Activated T-helper 17 cell treated with anti-CD3 and anti-CD28 coated beads, Interleukin-2, amount 50 U/mL, for 72 hours (primary cell): ENCODE measurements around the gene CDC25A. TPM values are rescaled to one million over a fixed set of nuclear protein-coding genes. Genes with fewer than 3 reads are reported as not detected.
"Not testable (repeated sequence)": the region's sequence is repeated elsewhere in the genome, so short reads cannot be mapped to it uniquely, and the experiment has no call there.

Experiments
- ATAC-seq: fragments of 150-1000 bp; cut with Tn5 transposase; replicated peaks from 2 replicates; pipeline ENCODE4 v1.10.0; 2021; ENCODE audit warnings: mild to moderate bottlenecking, moderate library complexity
- H3K27ac Mint-ChIP-seq: one replicate; pipeline ENCODE4 v1.8.0; 2022; ENCODE audit warnings: mixed read lengths
- H3K27me3 Mint-ChIP-seq: one replicate; pipeline ENCODE4 v1.8.0; 2022; ENCODE audit warnings: mixed read lengths
- H3K36me3 Mint-ChIP-seq: one replicate; pipeline ENCODE4 v1.8.0; 2022; ENCODE audit warnings: low read depth, mild to moderate bottlenecking, mixed read lengths
- H3K4me1 Mint-ChIP-seq: one replicate; pipeline ENCODE4 v1.8.0; 2022; ENCODE audit warnings: mixed read lengths
- H3K4me3 Mint-ChIP-seq: one replicate; pipeline ENCODE4 v1.8.0; 2022; ENCODE audit warnings: mild to moderate bottlenecking, mixed read lengths
- H3K9me3 Mint-ChIP-seq: one replicate; pipeline ENCODE4 v1.8.0; 2022; ENCODE audit warnings: mixed read lengths
- total RNA-seq, 2 donors: library from RNA; stranded (reverse); gene quantifications; one replicate each; pipeline ENCODE4 v1.2.3, GENCODE V29; 2022

CDC25A gene
- total RNA-seq, 2 donors from 2014 or later = 18.8 to 42.7 TPM

DNA sequence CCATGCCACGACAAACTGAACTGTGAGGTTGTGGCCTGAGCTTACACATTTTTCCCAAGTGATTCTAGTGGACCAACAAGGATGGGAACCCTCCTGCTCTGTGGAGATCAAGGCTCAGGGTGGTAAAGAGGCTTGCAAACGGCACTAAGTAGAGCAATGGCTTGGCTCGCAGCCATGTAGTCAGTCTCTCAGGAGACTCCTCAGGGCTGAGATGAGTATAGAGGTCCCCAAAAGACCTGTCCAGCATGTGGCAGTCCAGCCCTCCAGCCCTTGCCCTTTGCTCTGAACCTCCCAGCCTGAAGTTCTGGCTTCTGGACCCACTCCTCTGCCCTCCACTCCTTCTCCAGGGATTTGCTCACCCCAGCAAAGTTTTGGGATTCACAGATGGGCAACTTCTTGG, 26.8 kb upstream of the CDC25A start:
- no peak overlapping the region for H3K27ac Mint-ChIP-seq
- no peak overlapping the region for H3K4me3 Mint-ChIP-seq
- ATAC-seq = no peak
- no peaks in the 10 kb centered on the region for H3K36me3 Mint-ChIP-seq
- no peaks in the 10 kb centered on the region for H3K27me3 Mint-ChIP-seq
- H3K9me3 Mint-ChIP-seq = no peaks in the 10 kb centered on the region
- no peaks in the 10 kb centered on the region for H3K4me1 Mint-ChIP-seq

- H3K9me3 Mint-ChIP-seq = no peaks in the 10 kb centered on the region
- ATAC-seq = no peak
- H3K27ac Mint-ChIP-seq = no peak overlapping the region
- H3K4me1 Mint-ChIP-seq = no peaks in the 10 kb centered on the region
- no peaks in the 10 kb centered on the region for H3K27me3 Mint-ChIP-seq
- H3K4me3 Mint-ChIP-seq = no peak overlapping the region
- no peaks in the 10 kb centered on the region for H3K36me3 Mint-ChIP-seq
Measured at GRCh38 chr3:48214225-48214624, 26.0 kb upstream of the CDC25A start.

GRCh38 chr3:48211776-48212175, 23.6 kb upstream of the CDC25A start:
- H3K36me3 Mint-ChIP-seq, H3K4me1 Mint-ChIP-seq, H3K4me3 Mint-ChIP-seq, H3K27ac Mint-ChIP-seq, ATAC-seq, H3K27me3 Mint-ChIP-seq, H3K9me3 Mint-ChIP-seq: not testable (repeated sequence)

DNA sequence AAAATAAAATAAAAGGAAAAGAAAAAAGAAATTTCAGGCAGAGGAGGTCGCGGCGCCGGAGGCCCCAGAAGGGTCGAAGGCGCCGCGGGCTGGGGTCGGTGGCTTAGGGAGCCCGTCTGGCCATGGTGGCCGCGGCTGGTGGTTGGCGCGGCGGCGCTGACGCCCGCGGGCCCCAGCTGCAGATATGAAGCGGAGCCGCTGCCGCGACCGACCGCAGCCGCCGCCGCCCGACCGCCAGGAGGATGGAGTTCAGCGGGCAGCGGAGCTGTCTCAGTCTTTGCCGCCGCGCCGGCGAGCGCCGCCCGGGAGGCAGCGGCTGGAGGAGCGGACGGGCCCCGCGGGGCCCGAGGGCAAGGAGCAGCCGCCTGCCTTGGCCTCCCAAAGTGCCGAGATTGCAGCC, 22.3 kb upstream of the CDC25A start:
- H3K4me3 Mint-ChIP-seq, H3K36me3 Mint-ChIP-seq, H3K9me3 Mint-ChIP-seq, H3K4me1 Mint-ChIP-seq, H3K27ac Mint-ChIP-seq, H3K27me3 Mint-ChIP-seq, ATAC-seq: not testable (repeated sequence)

DNA sequence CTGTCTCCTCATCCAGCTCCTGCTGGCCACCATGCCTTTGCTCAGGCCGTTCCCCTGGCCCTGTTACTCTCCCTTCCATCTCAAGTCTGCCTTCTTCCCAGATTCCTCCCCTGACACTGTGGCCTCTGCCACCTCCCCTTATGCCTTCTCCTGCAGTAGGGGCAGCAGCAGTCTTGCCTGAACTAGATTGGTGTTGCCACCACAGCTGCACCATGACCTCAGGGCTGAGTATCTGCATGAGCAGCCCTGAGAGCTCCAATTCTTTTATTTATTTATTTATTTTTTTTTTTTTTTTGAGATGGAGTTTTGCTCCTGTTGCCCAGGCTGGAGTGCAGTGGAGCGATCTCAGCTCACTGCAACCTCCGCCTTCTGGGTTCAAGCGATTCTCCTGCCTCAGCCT, 21.2 kb upstream of the CDC25A start:
- no peaks in the 10 kb centered on the region for H3K27me3 Mint-ChIP-seq
- H3K27ac Mint-ChIP-seq = no peak overlapping the region
- H3K4me3 Mint-ChIP-seq = no peak overlapping the region
- no peaks in the 10 kb centered on the region for H3K36me3 Mint-ChIP-seq
- no peaks in the 10 kb centered on the region for H3K9me3 Mint-ChIP-seq
- no peaks in the 10 kb centered on the region for H3K4me1 Mint-ChIP-seq
- no peak for ATAC-seq

DNA sequence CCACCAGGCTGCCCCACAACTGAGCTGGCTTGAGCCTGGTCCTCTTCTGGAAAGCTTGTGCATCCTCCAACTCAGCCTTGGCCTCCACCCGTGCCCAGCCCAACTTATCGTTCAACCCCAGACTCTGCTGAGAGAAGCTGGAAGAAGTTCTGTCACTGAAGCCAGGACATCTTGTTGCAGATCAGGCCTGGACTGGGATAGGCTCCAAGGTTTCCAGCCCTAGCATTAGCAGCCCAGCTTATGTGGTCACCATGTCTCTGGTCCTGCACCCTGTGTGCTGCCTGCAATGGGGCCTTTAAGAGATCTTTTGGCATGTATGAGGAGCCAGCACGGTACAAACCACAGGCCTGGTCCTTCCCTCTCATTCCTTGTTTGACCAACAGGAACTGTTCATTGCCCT, 19.9 kb upstream of the CDC25A start:
- H3K27me3 Mint-ChIP-seq = no peaks in the 10 kb centered on the region
- ATAC-seq = no peak
- no peaks in the 10 kb centered on the region for H3K4me1 Mint-ChIP-seq
- no peak overlapping the region for H3K4me3 Mint-ChIP-seq
- no peaks in the 10 kb centered on the region for H3K9me3 Mint-ChIP-seq
- H3K27ac Mint-ChIP-seq = no peak overlapping the region
- no peaks in the 10 kb centered on the region for H3K36me3 Mint-ChIP-seq

GRCh38 chr3:48202632-48203031, 14.4 kb upstream of the CDC25A start:
- ATAC-seq = no peak
- Mint-ChIP-seq H3K36me3 (no peaks in the 10 kb centered on the region), H3K9me3 (no peaks in the 10 kb centered on the region), H3K27ac (no peak overlapping the region), H3K4me1 (no peaks in the 10 kb centered on the region), H3K27me3 (no peaks in the 10 kb centered on the region), H3K4me3 (no peak overlapping the region)

GRCh38 chr3:48199117-48199516, 10.9 kb upstream of the CDC25A start:
- ATAC-seq = no peak
- no peaks in the 10 kb centered on the region for H3K9me3 Mint-ChIP-seq
- peaks cover 3% of the 10 kb centered on the region for H3K27me3 Mint-ChIP-seq
- H3K36me3 Mint-ChIP-seq = no peaks in the 10 kb centered on the region
- H3K27ac Mint-ChIP-seq = no peak overlapping the region
- H3K4me3 Mint-ChIP-seq = no peak overlapping the region
- no peaks in the 10 kb centered on the region for H3K4me1 Mint-ChIP-seq

DNA sequence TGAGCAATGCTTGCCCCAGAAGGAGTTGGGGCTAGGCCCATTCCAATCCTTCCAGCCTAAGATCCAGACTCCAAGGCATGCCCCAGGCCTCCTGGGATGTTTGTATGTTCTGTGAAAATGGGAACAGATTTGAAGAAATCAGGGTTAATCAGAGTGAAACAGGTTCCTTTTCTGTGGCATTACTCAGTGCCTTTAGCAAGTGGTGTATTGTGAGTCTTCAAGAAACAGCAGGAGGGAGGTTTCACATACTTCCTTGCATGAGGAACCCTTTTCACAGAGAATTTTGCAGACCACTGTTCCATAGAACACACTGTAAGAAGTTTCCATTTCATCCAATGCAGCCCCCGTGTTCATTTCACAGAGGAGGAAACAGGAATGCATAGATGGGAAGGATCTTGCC, 8.4 kb upstream of the CDC25A start:
- Mint-ChIP-seq H3K4me1 (no peaks in the 10 kb centered on the region), H3K9me3 (no peaks in the 10 kb centered on the region), H3K27me3 (peaks cover 3% of the 10 kb centered on the region), H3K36me3 (no peaks in the 10 kb centered on the region), H3K4me3 (no peak overlapping the region), H3K27ac (no peak overlapping the region)
- no peak for ATAC-seq

DNA sequence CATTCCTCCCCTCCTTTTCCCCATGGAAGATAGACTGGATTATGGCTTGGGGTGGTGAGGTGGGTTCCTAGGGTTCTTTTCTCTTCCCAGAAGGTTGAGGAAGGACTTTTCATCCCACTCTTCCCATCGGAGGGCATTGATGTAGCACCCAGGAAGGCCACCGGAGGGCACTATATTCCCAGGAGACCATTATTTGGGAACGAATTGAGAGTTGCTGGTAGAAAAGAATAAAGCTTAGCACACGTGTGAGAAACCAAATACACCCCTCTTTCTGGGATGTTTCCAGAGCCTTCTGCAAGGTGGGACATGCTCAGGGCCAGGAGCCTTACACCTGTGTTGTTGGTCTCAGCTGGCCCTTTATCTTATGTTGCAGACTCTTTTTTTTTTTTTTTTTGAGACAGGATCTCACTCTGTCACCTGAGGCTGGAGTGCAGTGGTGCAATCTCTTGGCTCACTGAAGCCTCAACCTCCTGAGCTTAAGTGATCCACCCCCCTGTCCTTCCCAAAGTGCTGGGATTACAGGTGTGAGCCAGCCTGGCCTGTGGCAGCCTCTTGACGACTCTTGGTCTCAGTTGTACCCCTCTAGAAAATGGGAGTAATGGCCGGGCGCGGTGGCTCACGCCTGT, 6.3 kb upstream of the CDC25A start:
- no peaks in the 10 kb centered on the region for H3K4me1 Mint-ChIP-seq
- H3K27ac Mint-ChIP-seq = no peak overlapping the region
- H3K4me3 Mint-ChIP-seq = no peak overlapping the region
- H3K27me3 Mint-ChIP-seq = peaks cover 3% of the 10 kb centered on the region
- H3K36me3 Mint-ChIP-seq = no peaks in the 10 kb centered on the region
- ATAC-seq = peak; percentile 14
- no peaks in the 10 kb centered on the region for H3K9me3 Mint-ChIP-seq

DNA sequence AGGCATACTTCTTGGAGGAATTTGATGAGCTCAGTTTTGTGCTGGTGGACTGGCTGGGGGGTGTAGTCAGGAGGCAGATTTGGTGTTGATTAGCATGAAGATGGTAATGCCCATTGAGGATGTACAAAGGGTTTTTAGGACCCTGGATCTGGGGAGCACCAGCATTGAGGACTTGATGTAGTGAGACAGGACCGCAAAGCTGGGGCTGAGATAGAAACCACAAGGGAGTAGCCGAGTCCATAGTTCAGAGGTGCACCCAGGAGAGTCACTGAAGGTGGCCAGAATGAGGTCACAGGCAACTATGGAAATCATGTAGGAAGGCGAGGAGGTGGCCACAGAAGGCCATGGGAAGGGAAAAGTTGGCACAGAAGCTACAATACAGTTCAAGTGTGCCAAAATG, 2.7 kb upstream of the CDC25A start:
- ATAC-seq = no peak
- no peak overlapping the region for H3K27ac Mint-ChIP-seq
- no peak overlapping the region for H3K4me3 Mint-ChIP-seq
- peaks cover 15% of the 10 kb centered on the region for H3K36me3 Mint-ChIP-seq
- peaks cover 8% of the 10 kb centered on the region for H3K27me3 Mint-ChIP-seq
- peaks cover 9% of the 10 kb centered on the region for H3K4me1 Mint-ChIP-seq
- no peaks in the 10 kb centered on the region for H3K9me3 Mint-ChIP-seq

DNA sequence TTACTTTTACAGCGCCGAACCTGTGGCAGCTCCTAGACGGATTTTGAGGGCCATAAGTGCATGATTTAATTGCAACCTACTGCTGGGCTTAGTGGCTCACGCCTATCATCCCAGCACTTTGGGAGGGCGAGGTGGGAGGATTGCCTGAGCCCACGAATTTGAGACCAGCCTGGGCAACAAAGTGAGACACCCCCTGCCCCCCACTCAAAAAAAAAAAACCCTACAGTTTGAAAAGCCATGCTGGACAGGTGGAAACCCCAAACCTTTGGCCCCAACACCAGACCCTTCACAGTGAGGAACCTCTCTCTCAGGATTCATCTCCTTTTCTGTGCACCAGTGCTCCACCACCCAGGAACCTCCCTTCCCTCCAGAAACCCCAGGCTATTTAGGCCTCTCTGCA, 1.1 kb upstream of the CDC25A start:
- Mint-ChIP-seq H3K4me3 (peak overlapping the region; percentile 89), H3K4me1 (peaks cover 9% of the 10 kb centered on the region), H3K27ac (peak overlapping the region; percentile 71), H3K27me3 (peaks cover 7% of the 10 kb centered on the region), H3K9me3 (no peaks in the 10 kb centered on the region), H3K36me3 (peaks cover 31% of the 10 kb centered on the region)
- ATAC-seq = no peak

DNA sequence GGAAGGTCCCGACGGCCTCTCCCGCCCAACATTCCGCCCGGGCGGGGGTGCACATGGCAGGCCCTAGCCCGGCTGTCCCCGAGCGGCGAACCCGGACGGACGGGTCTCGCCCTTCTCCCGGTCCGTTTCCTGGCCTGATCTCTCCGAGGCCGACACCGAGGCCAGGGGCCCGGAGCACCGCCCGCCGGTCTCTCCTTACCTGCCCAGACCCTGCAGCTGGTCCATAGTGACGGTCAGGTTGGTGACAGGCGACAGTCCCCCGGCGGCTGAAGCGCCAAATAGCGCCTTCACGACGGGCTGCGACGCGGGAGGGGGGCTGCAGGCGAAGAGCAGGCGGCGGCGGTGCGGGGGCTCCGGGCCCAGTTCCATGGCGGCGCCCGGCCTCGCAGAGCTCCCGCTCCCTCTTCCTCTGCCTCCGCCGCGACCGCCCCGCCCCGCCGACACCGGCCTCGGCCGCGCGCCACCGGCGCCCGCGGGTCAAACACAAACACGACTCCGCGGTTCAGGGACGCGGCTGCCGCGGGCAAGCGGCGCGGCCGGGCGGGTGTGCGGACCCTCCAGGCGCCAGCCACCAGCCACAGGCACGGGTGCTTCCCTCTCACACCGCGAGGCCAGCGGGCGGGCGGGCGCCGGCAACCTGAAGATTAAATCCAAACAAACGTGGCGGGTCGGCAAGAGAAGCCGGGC, 495 bp downstream of the CDC25A start:
- no peaks in the 10 kb centered on the region for H3K9me3 Mint-ChIP-seq
- peaks cover 5% of the 10 kb centered on the region for H3K27me3 Mint-ChIP-seq
- peaks cover 47% of the 10 kb centered on the region for H3K36me3 Mint-ChIP-seq
- H3K27ac Mint-ChIP-seq = peak overlapping the region; percentile 71
- H3K4me3 Mint-ChIP-seq = peak overlapping the region; percentile 89
- peaks cover 9% of the 10 kb centered on the region for H3K4me1 Mint-ChIP-seq
- ATAC-seq = peak; percentile 47

GRCh38 chr3:48187301-48187578, 977 bp downstream of the CDC25A start:
- H3K4me3 Mint-ChIP-seq = peak overlapping the region; percentile 89
- no peak for ATAC-seq
- peaks cover 5% of the 10 kb centered on the region for H3K27me3 Mint-ChIP-seq
- H3K9me3 Mint-ChIP-seq = no peaks in the 10 kb centered on the region
- peaks cover 9% of the 10 kb centered on the region for H3K4me1 Mint-ChIP-seq
- H3K27ac Mint-ChIP-seq = peak overlapping the region; percentile 64
- H3K36me3 Mint-ChIP-seq = peaks cover 52% of the 10 kb centered on the region

- peaks cover 9% of the 10 kb centered on the region for H3K4me1 Mint-ChIP-seq
- H3K27me3 Mint-ChIP-seq = peaks cover 5% of the 10 kb centered on the region
- peaks cover 57% of the 10 kb centered on the region for H3K36me3 Mint-ChIP-seq
- peak overlapping the region; percentile 64 for H3K27ac Mint-ChIP-seq
- H3K4me3 Mint-ChIP-seq = peak overlapping the region; percentile 89
- H3K9me3 Mint-ChIP-seq = no peaks in the 10 kb centered on the region
- ATAC-seq = no peak
Measured at GRCh38 chr3:48186631-48187300, 1.5 kb downstream of the CDC25A start.
